GM19238 (cell line): ENCODE measurements around the gene PLCB2.
A peak's percentile ranks its signal among the peaks of the same experiment; 100 is the strongest.

Experiments
- DNase-seq: peaks from one replicate; pipeline ENCODE4 v3.0.0; 2011; ENCODE audit warnings: low spot score; ENCODE audit not compliant: insufficient read length

The PLCB2 gene

DNA sequence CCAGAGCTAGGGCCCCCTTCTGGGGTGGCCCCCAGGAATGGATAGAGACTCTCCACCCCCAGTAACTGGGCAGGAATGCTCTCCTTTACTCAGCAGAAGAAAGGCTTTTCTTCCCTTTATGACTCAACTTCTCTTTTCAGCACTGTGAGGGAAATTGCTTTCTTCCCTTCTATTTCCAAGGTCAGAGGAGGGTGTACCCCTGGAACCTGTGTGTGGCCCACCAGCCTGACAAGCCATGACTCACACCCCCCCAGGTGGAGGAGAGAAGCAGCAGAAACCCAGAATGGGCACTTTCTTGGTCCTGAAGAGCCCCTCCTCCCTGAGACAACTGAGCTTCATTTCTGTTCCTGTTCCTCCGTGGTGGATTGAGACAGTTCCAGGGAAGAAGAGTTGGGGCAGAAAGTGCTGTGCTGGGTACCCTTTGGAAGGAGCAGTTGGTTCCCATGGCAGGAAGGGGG lies 22.2 kb downstream of the PLCB2 start:
- DNase-seq = no peak

DNA sequence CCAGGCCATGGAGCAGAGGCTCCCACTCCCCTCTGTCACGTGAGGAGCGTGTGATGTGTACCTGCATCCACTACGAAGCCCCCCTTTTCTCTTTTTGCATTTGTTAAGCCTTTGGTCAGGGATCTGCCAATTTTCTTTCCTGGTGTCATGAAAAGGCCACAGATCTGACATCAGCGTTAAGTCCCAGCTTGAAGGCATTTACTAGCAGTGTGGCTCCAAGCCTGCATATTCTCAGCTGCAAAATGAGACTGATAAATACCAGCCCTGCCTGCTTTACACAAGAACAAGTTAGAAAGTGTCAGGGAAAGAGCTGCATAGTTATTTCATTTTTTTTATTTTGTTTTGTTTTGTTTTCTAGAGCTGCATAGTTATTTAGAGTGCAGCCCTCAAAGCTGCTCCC lies 22.6 kb downstream of the PLCB2 start:
- DNase-seq = no peak

DNA sequence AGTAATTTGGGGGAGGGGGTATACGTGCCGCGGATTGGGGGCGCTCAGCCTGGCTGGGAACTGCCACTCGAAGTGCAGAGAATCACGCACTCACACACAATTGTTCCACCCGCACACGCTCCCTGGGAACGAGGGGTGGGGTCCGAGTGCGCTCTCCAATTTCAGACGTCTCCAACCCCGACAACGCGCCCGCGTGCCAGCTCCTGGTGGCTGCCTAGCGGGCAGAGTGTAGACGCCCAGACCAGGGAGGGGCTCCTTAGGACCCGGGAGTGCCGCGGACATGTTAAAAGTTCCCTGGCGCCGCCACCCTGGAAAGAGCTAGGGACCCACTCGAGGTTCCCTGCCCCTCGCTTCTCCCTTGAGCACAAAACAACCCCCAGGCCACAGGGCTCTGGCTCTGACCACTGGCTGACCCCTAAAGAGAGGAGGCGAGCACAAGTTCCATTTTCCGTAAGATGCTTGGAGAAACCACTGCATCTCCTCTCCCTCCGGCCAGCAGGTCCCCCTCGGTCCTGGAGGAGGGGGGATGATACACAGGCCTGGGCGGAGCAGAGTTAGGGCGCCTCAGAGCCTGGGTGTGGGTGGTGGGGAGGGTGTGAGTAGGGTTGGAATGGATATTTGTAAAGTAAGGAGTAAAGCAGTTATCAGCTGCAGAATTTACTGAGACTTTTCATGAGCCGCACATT lies 24.0 kb downstream of the PLCB2 start:
- DNase-seq = no peak

DNA sequence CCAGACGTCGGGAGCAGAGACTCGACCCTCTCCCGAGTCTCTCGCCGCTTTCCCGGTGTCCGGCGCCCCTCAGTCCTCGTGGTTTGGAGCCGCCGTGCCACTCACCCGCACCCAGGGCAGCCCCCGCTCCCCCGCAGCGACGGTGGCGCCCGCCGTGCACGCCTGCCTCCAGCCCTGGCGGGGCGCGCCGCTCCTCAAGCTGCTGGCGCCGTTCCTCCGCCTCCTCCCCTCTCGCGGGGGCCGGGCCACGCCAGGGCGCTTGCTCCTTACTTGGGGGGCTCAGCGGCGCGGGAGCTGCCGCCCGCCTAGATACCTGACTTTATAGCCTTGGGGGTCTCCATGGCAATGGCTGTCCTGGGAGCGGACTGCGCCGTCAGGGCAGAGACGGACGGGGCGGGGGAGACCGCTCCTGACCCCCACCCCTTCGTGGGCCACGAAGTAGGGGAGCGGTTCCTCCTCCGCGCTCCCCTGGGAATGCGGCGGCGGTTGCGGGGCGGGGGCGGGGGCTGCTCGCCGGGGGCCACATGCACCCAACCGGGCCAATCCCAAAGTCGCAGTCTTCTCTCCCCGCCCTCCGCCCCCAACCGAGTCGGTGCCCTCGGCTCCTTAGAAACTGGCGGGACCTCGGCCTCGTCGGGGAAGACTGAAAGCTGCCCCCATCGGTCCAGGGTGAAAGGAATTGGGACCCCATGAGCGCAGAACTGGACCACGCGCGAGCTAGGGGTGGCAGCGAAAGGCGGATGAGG lies 24.7 kb downstream of the PLCB2 start, which contains the start of gene ANKRD63:
Gene ANKRD63 (minus strand): TSS at position 196 of the 746 bp plus-strand sequence. CDS start 478 bp downstream, outside the sequence.
- DNase-seq = peak; percentile 58

DNA sequence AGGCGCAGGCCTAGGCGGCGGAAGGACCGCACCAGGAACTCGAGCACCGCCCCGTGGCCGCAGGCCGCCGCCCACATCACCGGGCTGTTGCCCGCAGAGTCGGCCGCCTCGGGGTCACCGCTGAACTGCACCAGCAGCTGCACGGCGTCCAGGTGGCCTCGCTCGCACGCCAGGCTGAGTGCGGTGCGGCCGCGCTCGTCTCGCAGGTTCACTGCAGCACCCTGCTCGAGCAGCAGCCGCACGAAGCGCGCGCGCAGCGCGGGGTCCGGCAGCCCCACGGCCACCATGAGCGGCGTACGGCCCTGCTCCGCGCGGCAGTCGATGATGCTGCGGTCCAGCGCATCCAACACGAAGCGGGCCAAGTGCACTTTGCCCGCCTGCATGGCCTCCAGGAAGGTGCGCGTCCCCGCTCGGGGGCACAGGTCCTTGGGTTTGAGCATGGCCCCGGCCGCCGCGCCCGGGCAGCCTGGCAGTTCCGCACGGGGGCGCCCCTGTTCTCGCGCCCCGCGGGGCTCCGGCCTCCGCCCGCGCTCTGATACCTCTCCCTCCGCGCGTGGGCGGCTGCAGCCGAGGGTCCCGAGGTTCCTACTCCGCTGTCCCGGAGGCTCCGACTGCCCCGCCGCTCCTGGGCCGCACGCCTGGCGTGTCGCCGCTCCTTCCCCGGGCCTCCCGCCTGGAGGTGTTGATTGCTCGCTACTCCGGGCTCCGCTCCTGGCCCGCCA lies 25.4 kb downstream of the PLCB2 start:
- DNase-seq = peak; percentile 50

DNA sequence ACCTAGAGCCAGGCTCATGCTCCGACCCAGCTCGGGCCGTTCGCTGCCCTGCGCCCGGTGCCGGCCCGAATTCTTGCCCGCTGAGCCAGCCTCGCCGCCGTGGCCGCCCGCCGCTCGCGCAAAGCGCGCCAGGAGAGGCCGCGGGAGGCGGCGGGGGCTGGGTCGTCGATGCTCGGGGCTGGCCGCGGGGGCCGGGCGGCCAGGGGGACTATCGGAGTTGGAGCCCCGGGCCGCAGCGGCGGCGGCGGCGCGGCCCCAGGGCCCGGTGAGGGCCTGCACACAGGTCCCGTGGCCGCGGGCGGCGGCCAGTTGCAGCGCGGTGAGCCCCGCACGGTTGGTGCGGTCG lies 26.0 kb downstream of the PLCB2 start:
- DNase-seq = no peak

DNA sequence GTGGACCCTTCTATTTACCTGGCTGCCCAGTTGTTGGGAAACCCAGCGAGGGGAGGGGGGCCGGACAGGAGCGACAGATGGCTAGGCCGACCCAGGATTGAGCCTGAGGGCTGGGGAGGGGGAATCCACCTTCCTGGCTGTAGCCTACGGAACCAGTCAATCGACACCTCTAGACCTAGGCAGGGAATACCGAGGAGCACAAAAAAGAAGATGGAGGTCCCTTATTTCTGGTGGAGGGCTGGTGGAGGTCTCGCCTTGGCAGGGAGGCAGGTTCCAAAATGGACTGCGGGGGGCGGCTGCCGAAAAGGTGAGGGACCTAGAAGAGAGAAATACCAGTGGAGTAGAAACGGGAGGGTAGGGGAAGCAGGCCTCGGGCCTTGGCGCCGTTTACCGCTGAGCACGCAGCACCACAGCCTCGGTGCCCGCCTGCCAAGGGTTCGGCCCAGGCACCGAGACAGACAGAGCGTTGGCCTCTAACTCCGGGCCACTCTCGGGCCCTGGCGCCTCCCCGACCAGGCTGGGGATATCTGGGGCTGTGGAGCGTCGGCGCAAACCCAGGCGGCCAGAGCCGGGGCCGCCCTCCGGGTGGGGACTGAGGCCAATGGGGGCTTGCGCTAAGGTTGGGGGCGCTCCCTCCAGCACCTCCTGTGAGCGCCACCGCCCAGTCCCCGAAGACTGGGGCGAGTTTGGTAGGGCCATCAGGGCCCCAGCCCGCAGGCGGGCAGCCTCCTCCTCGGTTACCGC lies 26.5 kb downstream of the PLCB2 start:
- DNase-seq = no peak

DNA sequence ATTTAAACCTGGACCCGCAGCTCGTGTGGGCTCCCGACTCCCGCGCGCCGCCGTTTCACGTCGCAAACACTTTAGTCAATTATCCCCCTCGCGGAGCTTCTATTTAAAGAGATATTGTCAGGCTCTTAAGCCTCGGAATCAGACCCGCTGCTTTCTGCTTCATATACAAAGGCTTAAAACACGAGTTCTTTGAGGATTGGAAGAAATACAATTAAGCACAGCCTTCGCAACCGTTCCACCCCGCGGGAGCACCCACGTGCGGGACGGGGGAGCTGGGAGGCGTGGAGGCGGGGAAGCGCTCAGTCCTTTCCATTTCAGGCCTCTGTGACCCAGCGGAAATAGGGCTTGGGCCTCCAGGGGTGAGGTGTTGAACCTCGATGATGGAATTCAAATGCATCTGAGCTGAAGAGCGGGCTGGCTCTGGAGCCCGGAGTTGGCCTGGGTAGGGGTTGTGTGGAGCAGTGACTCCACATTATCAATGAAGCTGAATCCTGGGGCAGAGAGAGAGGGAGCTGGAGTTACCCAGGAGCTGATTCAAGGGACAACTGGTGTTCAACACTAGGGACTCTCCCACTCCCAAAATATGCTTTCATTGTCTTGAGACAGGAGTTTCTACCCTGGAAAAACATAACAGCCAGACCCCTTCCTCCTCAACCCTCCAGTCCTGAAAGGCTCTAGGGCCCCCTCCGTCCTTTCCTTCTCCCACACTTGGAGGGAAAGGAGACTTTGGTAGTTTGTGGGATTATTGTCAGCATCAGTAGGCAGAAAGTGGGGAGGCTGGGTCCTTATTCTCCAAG lies 27.3 kb downstream of the PLCB2 start:
- no peak for DNase-seq

DNA sequence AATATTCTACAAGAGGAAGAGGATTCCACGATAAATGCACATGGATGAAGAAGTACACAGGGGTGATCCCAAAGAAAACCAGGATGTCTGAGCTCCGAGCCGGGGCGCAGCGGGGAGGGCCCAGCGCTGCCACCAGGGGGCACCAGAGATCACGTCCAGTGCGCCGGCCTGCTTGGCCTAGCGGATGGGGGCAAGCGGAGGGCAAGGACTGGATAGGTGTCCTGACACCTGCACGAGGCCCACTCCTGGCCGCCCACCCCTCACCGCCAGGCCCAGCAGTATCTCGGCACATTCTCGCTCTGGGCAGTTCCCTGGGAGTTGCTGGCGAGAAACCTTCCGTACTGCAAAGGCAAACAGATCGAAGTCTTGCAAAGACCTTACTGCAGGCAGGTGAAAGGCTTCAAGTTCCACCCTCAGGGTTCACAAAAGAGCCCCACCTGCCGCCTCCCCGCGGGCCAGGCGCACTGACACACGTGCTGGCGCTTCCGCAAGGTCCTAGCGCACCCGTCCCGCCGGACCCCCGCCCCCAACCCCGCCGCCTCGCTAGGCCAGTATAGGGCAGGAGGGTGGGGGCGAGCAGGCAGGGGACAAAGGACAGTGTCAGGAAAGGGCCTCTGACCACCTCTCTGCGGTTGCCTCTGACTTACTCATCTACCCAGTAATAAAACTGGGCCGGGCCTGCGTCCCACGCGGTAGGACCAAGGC lies 28.1 kb downstream of the PLCB2 start:
- DNase-seq = peak; percentile 71

DNA sequence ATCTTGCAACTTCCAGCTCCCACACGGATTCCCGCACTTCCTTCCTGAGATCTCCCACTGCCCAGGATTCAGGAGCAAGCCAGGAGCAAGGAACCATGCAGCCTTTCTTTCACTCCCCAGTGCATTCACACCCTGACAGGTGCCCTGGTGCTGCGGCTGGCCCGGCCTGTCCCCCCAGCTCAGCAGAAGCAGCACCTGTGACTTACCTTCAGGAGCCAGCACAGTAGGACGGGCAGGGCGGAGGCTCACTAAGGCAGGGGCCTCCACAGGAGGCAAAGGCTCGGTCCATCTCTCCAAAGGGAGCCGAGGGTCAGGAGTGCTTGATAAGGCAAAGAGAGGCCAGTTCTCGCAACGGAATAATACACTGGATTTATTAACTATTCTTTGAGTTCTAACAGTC lies 29.7 kb downstream of the PLCB2 start:
- DNase-seq = no peak

DNA sequence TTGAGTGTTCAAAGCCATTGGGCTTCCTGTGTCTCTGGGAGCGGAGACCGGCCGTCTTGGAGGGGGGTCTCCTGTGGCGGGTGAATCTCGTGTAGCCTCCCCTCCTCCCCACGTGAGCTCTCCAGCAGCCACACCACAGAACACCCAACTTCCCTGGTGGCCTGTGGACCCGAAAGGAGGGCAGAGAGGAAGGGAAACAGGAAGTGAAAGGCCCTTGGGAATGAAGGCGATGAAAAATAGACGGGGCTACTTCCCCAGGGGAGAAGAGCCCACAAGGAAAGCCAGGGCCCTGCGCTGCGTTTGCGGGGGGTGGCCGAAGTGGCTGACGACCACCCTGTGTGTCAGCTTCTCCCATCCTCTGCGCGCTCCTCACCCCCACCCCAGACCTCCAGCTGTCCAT lies 30.3 kb downstream of the PLCB2 start:
- no peak for DNase-seq

DNA sequence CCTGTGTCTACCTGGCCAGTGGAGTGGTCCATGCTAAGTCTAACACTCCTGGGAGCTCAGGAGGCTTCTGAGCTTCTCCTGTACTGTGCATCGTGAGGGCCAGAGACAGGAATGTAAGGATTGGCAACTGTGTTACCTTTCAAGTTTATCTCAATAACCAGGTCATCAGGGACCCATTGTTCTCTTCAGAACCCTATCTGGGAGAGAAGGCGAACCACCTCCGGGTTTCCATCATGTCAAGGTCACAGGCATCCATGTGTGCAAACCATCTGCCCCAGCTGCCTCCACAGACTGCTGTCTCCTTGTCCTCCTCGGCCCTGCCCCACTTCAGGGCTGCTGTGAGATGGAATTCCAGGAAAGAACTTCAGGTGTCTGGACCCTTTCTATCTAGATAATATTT lies 30.8 kb downstream of the PLCB2 start:
- DNase-seq = no peak

DNA sequence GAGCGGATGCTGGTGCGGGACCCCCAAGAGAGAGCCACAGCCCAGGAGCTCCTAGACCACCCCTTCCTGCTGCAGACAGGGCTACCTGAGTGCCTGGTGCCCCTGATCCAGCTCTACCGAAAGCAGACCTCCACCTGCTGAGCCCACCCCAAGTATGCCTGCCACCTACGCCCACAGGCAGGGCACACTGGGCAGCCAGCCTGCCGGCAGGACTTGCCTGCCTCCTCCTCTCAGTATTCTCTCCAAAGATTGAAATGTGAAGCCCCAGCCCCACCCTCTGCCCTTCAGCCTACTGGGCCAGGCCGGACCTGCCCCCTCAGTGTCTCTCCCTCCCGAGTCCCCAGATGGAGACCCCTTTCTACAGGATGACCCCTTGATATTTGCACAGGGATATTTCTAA lies 31.8 kb downstream of the PLCB2 start:
- DNase-seq = no peak

DNA sequence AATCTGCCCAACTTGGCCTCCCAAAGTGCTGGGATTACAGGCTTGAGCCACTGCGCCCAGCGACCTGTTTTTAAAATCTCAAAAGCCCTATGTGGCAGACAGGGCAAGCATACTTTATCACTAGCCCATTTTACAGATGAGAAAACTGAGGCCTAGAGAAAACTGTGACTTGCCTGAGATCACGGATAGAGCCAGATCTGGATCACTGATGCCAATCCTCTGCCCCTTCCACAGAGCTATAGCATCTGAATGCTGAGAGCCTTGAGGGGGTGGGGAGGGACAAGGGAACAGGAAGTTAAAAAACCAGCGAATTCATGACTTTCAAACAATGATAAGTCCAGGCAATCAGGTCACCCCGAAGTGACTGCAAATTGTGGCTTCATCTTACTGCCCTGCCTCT lies 32.2 kb downstream of the PLCB2 start:
- DNase-seq = no peak

DNA sequence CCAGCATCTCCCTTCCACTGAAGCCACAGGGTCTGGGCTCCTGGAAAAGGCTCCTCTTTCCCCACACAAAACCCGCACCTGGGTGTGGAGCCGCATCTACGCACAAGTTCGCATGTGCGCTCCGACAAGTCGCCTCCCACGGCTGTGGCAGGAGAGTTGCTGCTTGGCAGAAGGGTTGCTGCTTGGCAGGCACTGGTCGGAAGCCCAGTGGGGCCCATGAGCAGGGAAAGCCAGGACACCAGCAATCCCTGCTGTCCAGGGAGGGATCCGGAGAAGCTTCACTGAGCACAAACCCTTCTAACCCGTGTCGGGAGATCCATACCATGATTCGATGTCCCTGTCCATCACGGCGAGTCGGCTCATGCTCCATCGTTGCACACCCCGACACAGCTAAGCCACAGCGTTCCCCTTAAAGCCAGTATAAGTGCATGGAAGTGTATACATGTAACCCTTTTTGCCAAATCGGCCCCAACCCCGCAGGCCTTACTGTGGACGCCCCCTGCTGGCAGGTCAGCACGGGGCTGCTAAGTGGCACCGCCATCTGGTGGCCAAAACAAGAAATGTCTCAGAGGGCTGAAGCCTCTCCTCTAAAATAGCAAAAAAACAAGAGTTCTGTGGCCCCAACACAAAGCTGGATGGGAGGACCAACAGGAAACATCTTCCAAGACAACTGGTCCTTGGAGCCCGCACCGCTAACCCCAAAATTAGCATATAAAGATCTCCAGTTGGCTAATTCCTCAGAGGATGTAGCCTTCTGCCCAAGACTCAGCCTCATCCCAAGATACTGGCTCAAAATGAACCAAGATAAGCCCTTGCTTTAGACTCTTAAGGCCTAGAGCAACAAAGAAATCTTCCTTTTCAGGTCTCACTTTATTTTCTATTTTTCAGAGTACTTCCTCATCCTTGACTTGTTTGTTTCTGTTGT lies 33.1 kb downstream of the PLCB2 start:
- DNase-seq = peak; percentile 79

DNA sequence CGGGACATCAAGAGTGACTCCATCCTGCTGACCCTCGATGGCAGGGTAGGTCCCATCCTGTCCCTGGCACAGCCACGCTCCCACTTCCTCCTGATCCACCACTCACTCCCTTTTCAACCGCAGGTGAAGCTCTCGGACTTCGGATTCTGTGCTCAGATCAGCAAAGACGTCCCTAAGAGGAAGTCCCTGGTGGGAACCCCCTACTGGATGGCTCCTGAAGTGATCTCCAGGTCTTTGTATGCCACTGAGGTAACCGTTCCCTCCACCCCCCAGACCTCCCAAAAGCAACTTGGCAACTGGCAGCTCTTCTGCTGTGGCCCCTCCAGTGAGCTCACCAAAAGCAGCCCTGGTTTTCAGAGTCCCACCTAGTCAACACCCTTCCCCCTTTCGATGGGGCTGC lies 34.3 kb downstream of the PLCB2 start:
- no peak for DNase-seq

DNA sequence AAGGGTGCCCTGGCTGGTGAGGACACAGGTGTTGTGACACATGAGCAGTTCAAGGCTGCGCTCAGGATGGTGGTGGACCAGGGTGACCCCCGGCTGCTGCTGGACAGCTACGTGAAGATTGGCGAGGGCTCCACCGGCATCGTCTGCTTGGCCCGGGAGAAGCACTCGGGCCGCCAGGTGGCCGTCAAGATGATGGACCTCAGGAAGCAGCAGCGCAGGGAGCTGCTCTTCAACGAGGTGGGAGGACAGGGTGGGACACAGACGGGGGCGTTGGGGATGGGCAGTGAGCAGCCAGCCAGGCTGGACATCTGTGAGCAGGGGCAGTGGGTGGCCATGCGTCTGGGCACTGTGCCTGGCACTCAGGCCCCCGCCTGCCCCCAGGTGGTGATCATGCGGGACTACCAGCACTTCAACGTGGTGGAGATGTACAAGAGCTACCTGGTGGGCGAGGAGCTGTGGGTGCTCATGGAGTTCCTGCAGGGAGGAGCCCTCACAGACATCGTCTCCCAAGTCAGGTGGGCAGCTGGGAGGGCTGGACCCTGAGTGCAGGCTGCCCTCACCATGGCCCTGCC lies 35.2 kb downstream of the PLCB2 start:
- DNase-seq = no peak

DNA sequence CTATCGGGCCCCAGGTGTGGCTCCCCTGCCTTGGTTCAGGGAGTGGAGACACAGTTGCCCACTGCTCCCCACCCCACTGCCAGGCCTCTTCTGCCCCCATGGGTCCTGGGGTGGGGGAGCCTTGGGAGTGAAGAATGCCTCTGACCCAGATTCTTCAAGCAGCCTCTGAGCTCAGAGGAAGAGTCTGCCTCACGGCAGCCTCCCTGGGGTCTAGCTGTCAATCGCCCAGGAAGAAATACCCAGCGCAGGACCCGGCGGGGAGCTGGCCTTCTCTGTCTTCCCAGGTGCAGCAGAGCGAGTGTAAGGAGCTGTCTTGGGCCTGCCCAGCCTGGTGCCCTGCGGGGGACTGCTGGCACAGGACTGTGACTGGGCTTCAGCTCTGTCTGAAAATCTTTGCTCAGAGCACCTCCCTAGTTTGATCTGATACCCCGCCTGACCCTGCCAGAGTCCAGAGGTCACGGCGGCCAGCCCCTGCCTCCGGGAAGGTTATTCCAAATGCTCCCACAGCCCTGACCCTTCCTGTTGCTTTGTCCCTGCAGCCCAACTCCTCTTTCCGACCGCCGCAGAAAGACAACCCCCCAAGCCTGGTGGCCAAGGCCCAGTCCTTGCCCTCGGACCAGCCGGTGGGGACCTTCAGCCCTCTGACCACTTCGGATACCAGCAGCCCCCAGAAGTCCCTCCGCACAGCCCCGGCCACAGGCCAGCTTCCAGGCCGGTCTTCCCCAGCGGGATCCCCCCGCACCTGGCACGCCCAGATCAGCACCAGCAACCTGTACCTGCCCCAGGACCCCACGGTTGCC lies 35.9 kb downstream of the PLCB2 start:
- no peak for DNase-seq
